GM12878 (cell line): ENCODE results near the gene PCNX1. TPM values are rescaled to one million over a fixed set of nuclear protein-coding genes. Genes with fewer than 3 reads are reported as not detected.

Experiments used
- ATAC-seq: fragments of 200-7000 bp; cut with Tn5 transposase; 3 replicates; pipeline ENCODE4 v1.9.1; 2020; ENCODE audit warnings: mild to moderate bottlenecking, moderate library complexity
- BruUV-seq: library from RNA; stranded (reverse); fragments of 400-500 nt; replicated peaks from 2 replicates; lab custom pipeline; 2021; lab: Mats Ljungman, UMichigan
- CTCF ChIA-PET: fragments of 300-600 bp; sonication (Branson Sonifier 250); formaldehyde crosslinking; extraction: SDS; loops from one replicate; lab custom pipeline; 2021; ENCODE audit warnings: inconsistent platforms; lab: Yijun Ruan, JAX
- POLR2A ChIA-PET: fragments of 350-600 bp; formaldehyde crosslinking; extraction: SDS; loops from one replicate; lab custom pipeline; 2021; ENCODE audit warnings: inconsistent platforms; lab: Charles Lee
- RAD21 ChIA-PET: fragments of 300-600 bp; sonication (Branson Sonifier 250); formaldehyde crosslinking; loops from one replicate; lab custom pipeline; 2023; ENCODE audit warnings: antibody characterized with exemption; ENCODE audit not compliant: unreplicated experiment; lab: Charles Lee
- SMC1A ChIA-PET: fragments of 300-600 bp; sonication (Branson Sonifier 250); formaldehyde crosslinking; loops from one replicate; lab custom pipeline; 2023; ENCODE audit not compliant: unreplicated experiment, uncharacterized antibody; lab: Charles Lee
- DNase-seq: peaks from one replicate; pipeline ENCODE4 v3.0.0-alpha.2; 2011; ENCODE audit warnings: low read depth, low spot score
- FAIRE-seq: peaks from 3 replicates; lab custom pipeline; 2011; peaks lifted over from hg19 to GRCh38; lab: Jason Lieb, UNC
- H2AFZ ChIP-seq: 2 replicates; pipeline ENCODE4 v1.6.0; 2011; ENCODE audit warnings: low read depth, low read length, control low read depth; ENCODE audit not compliant: control insufficient read depth
- H3K27ac ChIP-seq: 2 replicates; pipeline ENCODE4 v1.5.1; 2011; ENCODE audit warnings: control low read depth; ENCODE audit not compliant: control insufficient read depth, insufficient read depth
- H3K27me3 ChIP-seq, 2 experiments: replicated peaks in 1 of 2; 2 replicates each; pipeline versions ENCODE4 v1.6.0 to v1.6.1; 2011; ENCODE audit warnings: low read length in 1 of 2; ENCODE audit not compliant: control insufficient read depth in 2 of 2, insufficient read depth in 2 of 2
- H3K36me3 ChIP-seq, 2 experiments: 2 replicates each; pipeline ENCODE4 v1.5.1; 2011; ENCODE audit warnings: low read length in 1 of 2; ENCODE audit not compliant: control insufficient read depth in 2 of 2, insufficient read depth in 2 of 2
- H3K4me1 ChIP-seq: 2 replicates; pipeline ENCODE4 v1.6.1; 2011; ENCODE audit warnings: mild to moderate bottlenecking, low read length, moderate library complexity, mixed read lengths; ENCODE audit not compliant: control insufficient read depth, insufficient read depth
- H3K4me2 ChIP-seq: 2 replicates; pipeline ENCODE4 v1.6.0; 2011; ENCODE audit warnings: control low read depth; ENCODE audit not compliant: control insufficient read depth, insufficient read depth
- H3K4me3 ChIP-seq: fragments of 200-600 bp; sonication (generic); 2 replicates; pipeline ENCODE4 v1.5.1; 2016
- H3K79me2 ChIP-seq: 2 replicates; pipeline ENCODE4 v1.6.0; 2011; ENCODE audit warnings: low read length; ENCODE audit not compliant: control insufficient read depth, insufficient read depth
- H3K9ac ChIP-seq: 2 replicates; pipeline ENCODE4 v1.8.0; 2011; ENCODE audit warnings: low read length, control low read depth, mixed read lengths; ENCODE audit not compliant: control insufficient read depth, insufficient read depth
- H3K9me3 ChIP-seq: replicated peaks from 3 replicates; pipeline ENCODE4 v1.5.1; 2011; ENCODE audit warnings: mild to moderate bottlenecking, low read length; ENCODE audit not compliant: control insufficient read depth, insufficient read depth
- H4K20me1 ChIP-seq: 2 replicates; pipeline ENCODE4 v1.6.0; 2011; ENCODE audit not compliant: control insufficient read depth, insufficient read depth
- BCL3 ChIP-seq: IDR thresholded peaks from 2 replicates; pipeline ENCODE4 v1.6.1; 2011; ENCODE audit warnings: borderline replicate concordance, low read depth, mild to moderate bottlenecking, moderate library complexity, low read length; ENCODE audit not compliant: insufficient read depth, poor library complexity, severe bottlenecking
- BMI1 ChIP-seq: fragments of 450-650 bp; IDR thresholded peaks from 2 replicates; pipeline ENCODE4 v1.6.1; 2016; ENCODE audit warnings: mild to moderate bottlenecking, moderate library complexity, borderline replicate concordance
- CBFB ChIP-seq: IDR thresholded peaks from 2 replicates; pipeline ENCODE4 v1.6.1; 2016; ENCODE audit warnings: antibody characterized with exemption, low read depth
- ETV6 ChIP-seq, 2 experiments: fragments of 450-650 bp in 1 of 2; IDR thresholded peaks in 1 of 2; conservative IDR thresholded peaks in 1 of 2; 2 replicates each; pipeline ENCODE4 v1.6.1; 2014; ENCODE audit warnings: antibody characterized with exemption in 1 of 2, borderline replicate concordance in 1 of 2, low read depth in 1 of 2, mild to moderate bottlenecking in 1 of 2, moderate library complexity in 1 of 2
- FOS ChIP-seq: IDR thresholded peaks from 3 replicates; pipeline ENCODE4 v1.6.1; 2011; ENCODE audit warnings: borderline replicate concordance; ENCODE audit not compliant: insufficient read length; ENCODE audit errors: extremely low read depth
- IRF4 ChIP-seq: IDR thresholded peaks from 2 replicates; pipeline ENCODE4 v1.6.1; 2011; ENCODE audit warnings: low read depth, low read length
- JUNB ChIP-seq: IDR thresholded peaks from 2 replicates; pipeline ENCODE4 v1.6.1; 2016; ENCODE audit warnings: antibody characterized with exemption, mild to moderate bottlenecking
- PAX5 ChIP-seq: IDR thresholded peaks from 2 replicates; pipeline ENCODE4 v1.6.1; 2011; ENCODE audit warnings: low read depth, low read length, borderline replicate concordance
- PRDM15 ChIP-seq: fragments of 450-650 bp; formaldehyde crosslinking; IDR thresholded peaks from 2 replicates; pipeline ENCODE4 v1.4.0; 2020; ENCODE audit warnings: mild to moderate bottlenecking, moderate library complexity
- RUNX3 ChIP-seq: IDR thresholded peaks from 2 replicates; pipeline ENCODE4 v1.6.1; 2012; ENCODE audit warnings: low read length, inconsistent platforms
- SIX5 ChIP-seq: IDR thresholded peaks from 2 replicates; pipeline ENCODE4 v1.6.1; 2011; ENCODE audit warnings: mild to moderate bottlenecking, low read depth, low read length, moderate library complexity; ENCODE audit not compliant: severe bottlenecking
- whole genome bisulfite sequencing: methylation state at CpG from one replicate; pipeline ENCODE4 v1.1.6; 2016; ENCODE audit warnings: low lambda C conversion rate; ENCODE audit not compliant: insufficient replicate concordance, insufficient coverage; ENCODE audit errors: missing lambda C conversion rate; 5-methylcytosine and 5-hydroxymethylcytosine counted together
- in situ Hi-C: fragments of 300-500 bp; cut with MboI; formaldehyde crosslinking; loops from 9 replicates; pipeline ENCODE4 v1.14.3; 2018; ENCODE audit warnings: mixed read lengths
- intact Hi-C: fragments of 100-400 bp; cut with micrococcal nuclease; formaldehyde crosslinking; loops from one replicate; pipeline ENCODE4 v1.14.2; 2022; ENCODE audit not compliant: unreplicated experiment
- polyA plus RNA-seq, 11 experiments: library from polyadenylated mRNA; depleted of rRNA in 4 of 11; unstranded in 6 of 11; stranded (reverse) in 5 of 11; fragments of >200 nt; fragmentation: Nextera tagmentation in 4 of 11; fragmentation: Illumina TruSeq in 1 of 11; extraction: Ambion mirVana in 4 of 11; extraction: Trizol in 1 of 11; gene quantifications; 1 replicate in 1 of 11; 2 replicates in 10 of 11; pipeline versions ENCODE4 v1.2.1 to v1.2.3, GENCODE V29; 2011 to 2016; ENCODE audit warnings: inconsistent platforms in 2 of 11, missing spikeins in 2 of 11, low read depth in 1 of 11
- total RNA-seq, 4 experiments: library from RNA; depleted of rRNA in 3 of 4; stranded (reverse); fragments of >200 nt in 3 of 4; fragmentation: Illumina TruSeq in 1 of 4; extraction: Trizol in 1 of 4; gene quantifications; 2 replicates each; pipeline versions ENCODE4 v1.2.1 to v1.2.3, GENCODE V29; 2013 to 2021

PCNX1 gene
- total and polyA plus RNA-seq, 10 of the 15 experiments (the other 5 are each of a cell fraction or from before 2014, with no cell fraction given), result 4.6 to 53.9 (median 20.5) TPM

GRCh38 chr14:70893062-70893845 lies 14.0 kb upstream of the PCNX1 start:
- Histone ChIP-seq H4K20me1 (no peaks in the 10 kb centered on the region), H3K27ac (0 out of 2 replicates have a peak overlapping the region, but pooled peaks have one; percentile 7), H3K9me3 (no peaks in the 10 kb centered on the region), H3K79me2 (no peaks in the 10 kb centered on the region), H3K4me2 (peak overlapping the region; percentile 66), H3K4me3 (no peak overlapping the region), H3K9ac (no peak overlapping the region), H3K27me3 (no peaks in the 10 kb centered on the region), H2AFZ (no peak overlapping the region), H3K4me1 (peaks cover 29% of the 10 kb centered on the region), H3K36me3 (no peaks in the 10 kb centered on the region)
- ChIA-PET POLR2A (interaction anchor here (2.0 kb wide), 1 partner anchor 20 kb away, joined by 5 read pairs; no protein-coding TSS in a partner anchor), SMC1A (interaction anchor here (1.1 to 1.6 kb wide), 3 partner anchors 9 to 17 kb away, joined by 3 to 4 read pairs (median 3); no protein-coding TSS in a partner anchor), CTCF (interaction anchor here (1.2 to 12.3 kb wide), 3 partner anchors 11 to 62 kb away, joined by 4 to 110 read pairs (median 5); partner anchors contain the start of gene PCNX1), RAD21 (interaction anchor here (0.9 to 2.1 kb wide), 2 partner anchors 8 to 16 kb away, joined by 3 to 7 read pairs; no protein-coding TSS in a partner anchor)
- ATAC-seq (peak; percentile 26), DNase-seq (no peak), FAIRE-seq (no peak)
- TF ChIP-seq IRF4 (no peak), PRDM15 (CRISPR knock-in tag) (no peak), PAX5 (peak; percentile 51; the same call in 1 of the 2 replicates), FOS (no peak), BCL3 (no peak), RUNX3 (peak; percentile 58; the same call in 1 of the 2 replicates), JUNB (no peak), SIX5 (no peak), CBFB (peak; percentile 29; the same call in 1 of the 2 replicates), ETV6 (conservative IDR thresholded peaks at IDR 0.05 in 1 of 2, IDR thresholded peaks at IDR 0.05 in 1 of 2; ENCODE audit: borderline replicate concordance in 1 of 2, low read depth in 1 of 2) (no peak), BMI1 (no peak)
- no TSS peak for BruUV-seq
- intact Hi-C loops (no loop called here), in situ Hi-C loops (no loop called here)
- WGBS, result 25% methylated on average over 13 of the region's 13 CpGs
